K562 (cell line): ENCODE data around the gene DISC1.

Experiments used
- CHD2 ChIP-seq: IDR thresholded peaks from 2 replicates; pipeline ENCODE4 v1.6.1; 2011; ENCODE audit warnings: low read depth, low read length
- EP300 ChIP-seq: IDR thresholded peaks from 2 replicates; pipeline ENCODE4 v1.6.1; 2012; ENCODE audit warnings: low read length, improper control_type of control experiment
- GTF2A2 ChIP-seq: IDR thresholded peaks from 2 replicates; pipeline ENCODE4 v1.6.1; 2016; ENCODE audit warnings: mild to moderate bottlenecking, missing genetic modification characterization, missing compliant biosample characterization
- POLR2A ChIP-seq: fragments of 450-650 bp; conservative IDR thresholded peaks from 2 replicates; pipeline ENCODE4 v1.6.1; 2016
- POLR2AphosphoS5 ChIP-seq: IDR thresholded peaks from 2 replicates; pipeline ENCODE4 v1.6.1; 2011; ENCODE audit warnings: mild to moderate bottlenecking, low read depth, low read length, moderate library complexity; ENCODE audit not compliant: control insufficient read depth, insufficient read depth
- TAF7 ChIP-seq: fragments of 450-650 bp; IDR thresholded peaks from 2 replicates; pipeline ENCODE4 v1.6.1; 2016; ENCODE audit warnings: missing genetic modification characterization, missing compliant biosample characterization
- ZBTB17 ChIP-seq: fragments of 450-650 bp; formaldehyde crosslinking; IDR thresholded peaks from 2 replicates; pipeline ENCODE4 v1.4.0; 2020; ENCODE audit warnings: mild to moderate bottlenecking
- ZNF444 ChIP-seq: fragments of 250-450 bp; sonication (Bioruptor Pico); IDR thresholded peaks from 2 replicates; pipeline ENCODE4 v1.4.0; 2020; ENCODE audit warnings: mild to moderate bottlenecking, moderate library complexity
- TF ChIP-seq, protein P1 (sequence below), 3 experiments: IDR thresholded peaks in 2 of 3; conservative IDR thresholded peaks in 1 of 3; 2 replicates each; pipeline ENCODE4 v1.5.1; 2011 to 2012; ENCODE audit warnings: low read length in 3 of 3, mild to moderate bottlenecking in 3 of 3, control low read depth in 2 of 3, improper control_type of control experiment in 1 of 3, inconsistent platforms in 1 of 3, low read depth in 1 of 3, mixed read lengths in 1 of 3, moderate library complexity in 1 of 3; ENCODE audit not compliant: insufficient read depth in 2 of 3
- TF ChIP-seq, protein P2 (sequence below): IDR thresholded peaks from 2 replicates; pipeline ENCODE4 v1.6.1; 2012; ENCODE audit warnings: low read depth, low read length, improper control_type of control experiment, borderline replicate concordance
- TF ChIP-seq, protein P3 (sequence below), 2 experiments: fragments of 450-650 bp in 1 of 2; sonication (generic) in 1 of 2; formaldehyde crosslinking; conservative IDR thresholded peaks; 2 replicates each; pipeline versions ENCODE4 v1.4.0 to v1.8.1; 2020 to 2022; ENCODE audit warnings: mild to moderate bottlenecking in 1 of 2, missing genetic modification reagents in 1 of 2

DNA sequence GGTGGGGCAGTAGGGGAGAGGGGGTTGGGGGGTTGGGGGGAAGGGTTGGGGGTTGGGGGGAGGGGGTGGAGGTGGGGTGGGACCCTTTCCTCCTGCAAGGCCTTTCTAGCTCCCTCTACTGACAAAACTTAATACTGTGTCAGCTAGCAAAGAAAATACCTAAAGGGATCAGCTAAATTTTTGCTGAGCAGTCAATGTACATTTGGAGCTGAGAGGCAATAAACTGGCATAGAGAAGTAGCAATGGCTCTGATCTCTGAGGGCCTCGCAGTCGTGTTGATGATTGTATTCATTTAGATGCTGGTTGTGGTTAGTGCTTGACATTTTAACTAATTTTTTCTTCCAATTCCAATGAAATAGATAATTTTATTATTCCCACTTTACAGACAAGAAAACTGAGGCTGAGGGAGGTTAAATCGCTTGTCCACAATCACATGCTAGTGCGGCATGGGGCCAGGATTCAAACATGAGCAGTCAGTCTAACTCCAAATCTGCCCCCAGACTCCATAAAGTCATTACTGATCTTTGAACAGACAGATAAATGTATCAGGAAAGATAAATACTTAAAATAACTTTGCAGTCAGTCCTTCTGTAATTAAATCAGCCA, 357.1 kb downstream of the DISC1 start:
- TF ChIP-seq ZNF444 (CRISPR knock-in tag), result no peak
- no peak for TF ChIP-seq POLR2A
- TF ChIP-seq, protein P1, sequence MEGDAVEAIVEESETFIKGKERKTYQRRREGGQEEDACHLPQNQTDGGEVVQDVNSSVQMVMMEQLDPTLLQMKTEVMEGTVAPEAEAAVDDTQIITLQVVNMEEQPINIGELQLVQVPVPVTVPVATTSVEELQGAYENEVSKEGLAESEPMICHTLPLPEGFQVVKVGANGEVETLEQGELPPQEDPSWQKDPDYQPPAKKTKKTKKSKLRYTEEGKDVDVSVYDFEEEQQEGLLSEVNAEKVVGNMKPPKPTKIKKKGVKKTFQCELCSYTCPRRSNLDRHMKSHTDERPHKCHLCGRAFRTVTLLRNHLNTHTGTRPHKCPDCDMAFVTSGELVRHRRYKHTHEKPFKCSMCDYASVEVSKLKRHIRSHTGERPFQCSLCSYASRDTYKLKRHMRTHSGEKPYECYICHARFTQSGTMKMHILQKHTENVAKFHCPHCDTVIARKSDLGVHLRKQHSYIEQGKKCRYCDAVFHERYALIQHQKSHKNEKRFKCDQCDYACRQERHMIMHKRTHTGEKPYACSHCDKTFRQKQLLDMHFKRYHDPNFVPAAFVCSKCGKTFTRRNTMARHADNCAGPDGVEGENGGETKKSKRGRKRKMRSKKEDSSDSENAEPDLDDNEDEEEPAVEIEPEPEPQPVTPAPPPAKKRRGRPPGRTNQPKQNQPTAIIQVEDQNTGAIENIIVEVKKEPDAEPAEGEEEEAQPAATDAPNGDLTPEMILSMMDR (IDR thresholded peaks at IDR 0.05 in 2 of 3, conservative IDR thresholded peaks at IDR 0.05 in 1 of 3; ENCODE audit: insufficient read depth in 2 of 3, low read depth in 1 of 3, low read length in 3 of 3), result 0 out of 6 replicates have a peak, but pooled peaks of 1 of the 3 experiments have one; percentile 3
- TF ChIP-seq, protein P2, sequence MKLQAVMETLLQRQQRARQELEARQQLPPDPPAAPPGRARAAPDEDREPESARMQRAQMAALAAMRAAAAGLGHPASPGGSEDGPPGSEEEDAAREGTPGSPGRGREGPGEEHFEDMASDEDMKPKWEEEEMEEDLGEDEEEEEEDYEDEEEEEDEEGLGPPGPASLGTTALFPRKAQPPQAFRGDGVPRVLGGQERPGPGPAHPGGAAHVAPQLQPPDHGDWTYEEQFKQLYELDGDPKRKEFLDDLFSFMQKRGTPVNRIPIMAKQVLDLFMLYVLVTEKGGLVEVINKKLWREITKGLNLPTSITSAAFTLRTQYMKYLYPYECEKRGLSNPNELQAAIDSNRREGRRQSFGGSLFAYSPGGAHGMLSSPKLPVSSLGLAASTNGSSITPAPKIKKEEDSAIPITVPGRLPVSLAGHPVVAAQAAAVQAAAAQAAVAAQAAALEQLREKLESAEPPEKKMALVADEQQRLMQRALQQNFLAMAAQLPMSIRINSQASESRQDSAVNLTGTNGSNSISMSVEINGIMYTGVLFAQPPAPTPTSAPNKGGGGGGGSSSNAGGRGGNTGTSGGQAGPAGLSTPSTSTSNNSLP, result no peak
- no peak for TF ChIP-seq CHD2
- TF ChIP-seq ZBTB17 (CRISPR knock-in tag), result no peak
- no peak for TF ChIP-seq POLR2AphosphoS5
- no peak for TF ChIP-seq GTF2A2 (tag)
- TF ChIP-seq, protein P3, sequence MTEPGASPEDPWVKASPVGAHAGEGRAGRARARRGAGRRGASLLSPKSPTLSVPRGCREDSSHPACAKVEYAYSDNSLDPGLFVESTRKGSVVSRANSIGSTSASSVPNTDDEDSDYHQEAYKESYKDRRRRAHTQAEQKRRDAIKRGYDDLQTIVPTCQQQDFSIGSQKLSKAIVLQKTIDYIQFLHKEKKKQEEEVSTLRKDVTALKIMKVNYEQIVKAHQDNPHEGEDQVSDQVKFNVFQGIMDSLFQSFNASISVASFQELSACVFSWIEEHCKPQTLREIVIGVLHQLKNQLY (CRISPR knock-in tag; conservative IDR thresholded peaks at IDR 0.05), result no peak
- no peak for TF ChIP-seq TAF7 (tag)
- TF ChIP-seq EP300, result no peak
